H1 (cell line): Measurements from ENCODE around the gene PLLP.

Experiments
- CTCF ChIP-seq, 3 experiments: IDR thresholded peaks; 1 replicate in 2 of 3; 2 replicates in 1 of 3; pipeline versions ENCODE4 v1.5.1 to v1.6.1; 2011; ENCODE audit warnings: low read length in 3 of 3, mild to moderate bottlenecking in 3 of 3, inconsistent platforms in 2 of 3, low read depth in 1 of 3, moderate library complexity in 1 of 3; ENCODE audit not compliant: insufficient read depth in 1 of 3; ENCODE audit errors: control extremely low read depth in 1 of 3
- EGR1 ChIP-seq: IDR thresholded peaks from 2 replicates; pipeline ENCODE4 v1.6.1; 2011; ENCODE audit warnings: low read depth, low read length, borderline replicate concordance
- EZH2 ChIP-seq: fragments of 200-600 bp; sonication (generic); IDR thresholded peaks from 2 replicates; pipeline ENCODE4 v1.7.1; 2012; ENCODE audit warnings: low read depth, mild to moderate bottlenecking, moderate library complexity, low read length, inconsistent platforms; ENCODE audit not compliant: severe bottlenecking
- POLR2AphosphoS5 ChIP-seq: IDR thresholded peaks from 2 replicates; pipeline ENCODE4 v1.6.1; 2011; ENCODE audit warnings: low read depth, low read length
- POU5F1 ChIP-seq: IDR thresholded peaks from 2 replicates; pipeline ENCODE4 v1.6.1; 2011; ENCODE audit warnings: low read depth, mild to moderate bottlenecking, low read length, moderate library complexity
- SUZ12 ChIP-seq: fragments of 200-600 bp; sonication (generic); IDR thresholded peaks from 2 replicates; pipeline ENCODE4 v1.6.1; 2012; ENCODE audit warnings: mild to moderate bottlenecking, inconsistent platforms, low read length, moderate library complexity, mixed read lengths
- TAF1 ChIP-seq: IDR thresholded peaks from 2 replicates; pipeline ENCODE4 v1.6.1; 2011; ENCODE audit warnings: mild to moderate bottlenecking, low read depth, low read length
- USF2 ChIP-seq: IDR thresholded peaks from 2 replicates; pipeline ENCODE4 v1.6.1; 2011; ENCODE audit warnings: low read length, improper control_type of control experiment
- ZNF274 ChIP-seq: IDR thresholded peaks from 2 replicates; pipeline ENCODE4 v1.7.0; 2012; ENCODE audit warnings: low read length, borderline replicate concordance; ENCODE audit errors: extremely low read depth
- TF ChIP-seq, protein P1 (sequence below): IDR thresholded peaks from 2 replicates; pipeline ENCODE4 v1.6.1; 2012; ENCODE audit warnings: low read length, inconsistent platforms

- TF ChIP-seq CTCF (IDR thresholded peaks at IDR 0.05; ENCODE audit: control extremely low read depth in 1 of 3, insufficient read depth in 1 of 3, low read depth in 1 of 3, low read length in 3 of 3) (no peak), TAF1 (no peak), USF2 (no peak), EGR1 (no peak), SUZ12 (no peak), ZNF274 (no peak), POU5F1 (no peak), EZH2 (no peak), POLR2AphosphoS5 (no peak)
- TF ChIP-seq, protein P1, sequence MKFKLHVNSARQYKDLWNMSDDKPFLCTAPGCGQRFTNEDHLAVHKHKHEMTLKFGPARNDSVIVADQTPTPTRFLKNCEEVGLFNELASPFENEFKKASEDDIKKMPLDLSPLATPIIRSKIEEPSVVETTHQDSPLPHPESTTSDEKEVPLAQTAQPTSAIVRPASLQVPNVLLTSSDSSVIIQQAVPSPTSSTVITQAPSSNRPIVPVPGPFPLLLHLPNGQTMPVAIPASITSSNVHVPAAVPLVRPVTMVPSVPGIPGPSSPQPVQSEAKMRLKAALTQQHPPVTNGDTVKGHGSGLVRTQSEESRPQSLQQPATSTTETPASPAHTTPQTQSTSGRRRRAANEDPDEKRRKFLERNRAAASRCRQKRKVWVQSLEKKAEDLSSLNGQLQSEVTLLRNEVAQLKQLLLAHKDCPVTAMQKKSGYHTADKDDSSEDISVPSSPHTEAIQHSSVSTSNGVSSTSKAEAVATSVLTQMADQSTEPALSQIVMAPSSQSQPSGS, result no peak
Observed at GRCh38 chr16:57325458-57325857, 41.0 kb upstream of the PLLP start.
